IMR-90 (cell line): ENCODE data around the gene GIMAP8. TPM values are rescaled to one million over a fixed set of nuclear protein-coding genes. Genes with fewer than 3 reads are reported as not detected.

ENCODE experiments used
- ATAC-seq: fragments of 200-7000 bp; cut with Tn5 transposase; 2 replicates; pipeline ENCODE4 v1.9.1; 2020; ENCODE audit warnings: low read depth, mild to moderate bottlenecking, moderate library complexity
- BruUV-seq: library from RNA; stranded (reverse); fragments of 400-500 nt; replicated peaks from 2 replicates; lab custom pipeline; 2021; lab: Mats Ljungman, UMichigan
- CTCF ChIA-PET: fragments of 300-600 bp; formaldehyde crosslinking; extraction: SDS; loops from one replicate; lab custom pipeline; 2021; ENCODE audit warnings: antibody characterized with exemption; lab: Yijun Ruan, JAX
- POLR2A ChIA-PET: fragments of 300-600 bp; sonication (Branson Sonifier 250); formaldehyde crosslinking; loops from one replicate; lab custom pipeline; 2022; ENCODE audit warnings: antibody characterized with exemption; ENCODE audit not compliant: unreplicated experiment; lab: Charles Lee
- DNase-seq: peaks from one replicate; pipeline ENCODE4 v3.0.0; 2013
- H2AFZ ChIP-seq: replicated peaks from 2 replicates; pipeline ENCODE3; 2013; ENCODE audit warnings: low read length, mild to moderate bottlenecking; ENCODE audit not compliant: poor library complexity
- H2AK5ac ChIP-seq: 2 replicates; pipeline ENCODE4 v1.6.1; 2013; ENCODE audit warnings: low read depth, low read length, inconsistent platforms
- H2AK9ac ChIP-seq: replicated peaks from 2 replicates; pipeline ENCODE3; 2013; ENCODE audit warnings: mild to moderate bottlenecking, low read depth, low read length, moderate library complexity; ENCODE audit not compliant: poor library complexity
- H2BK120ac ChIP-seq: 2 replicates; pipeline ENCODE4 v1.6.1; 2013; ENCODE audit warnings: low read depth, low read length, inconsistent platforms
- H2BK15ac ChIP-seq: 3 replicates; pipeline ENCODE4 v1.6.1; 2013; ENCODE audit warnings: low read depth, low read length, inconsistent platforms
- H2BK20ac ChIP-seq: 2 replicates; pipeline ENCODE4 v1.6.1; 2013; ENCODE audit warnings: low read depth, mild to moderate bottlenecking, inconsistent platforms, low read length, moderate library complexity
- H2BK5ac ChIP-seq: 2 replicates; pipeline ENCODE4 v1.6.1; 2013; ENCODE audit warnings: mild to moderate bottlenecking, low read depth, low read length, inconsistent platforms; ENCODE audit not compliant: poor library complexity, severe bottlenecking
- H3K14ac ChIP-seq: replicated peaks from 2 replicates; pipeline ENCODE4 v1.6.1; 2013; ENCODE audit warnings: low read depth, low read length, inconsistent platforms
- H3K18ac ChIP-seq: 2 replicates; pipeline ENCODE4 v1.6.1; 2013; ENCODE audit warnings: low read depth, low read length, control low read depth
- H3K23ac ChIP-seq: 2 replicates; pipeline ENCODE4 v1.6.1; 2013; ENCODE audit warnings: low read depth, low read length, inconsistent platforms
- H3K27ac ChIP-seq: 2 replicates; pipeline ENCODE4 v1.5.1; 2013; ENCODE audit warnings: mild to moderate bottlenecking, control low read depth, low read length; ENCODE audit not compliant: insufficient read depth
- H3K27me3 ChIP-seq: 2 replicates; pipeline ENCODE4 v1.6.1; 2013; ENCODE audit warnings: low read length; ENCODE audit not compliant: control insufficient read depth, insufficient read depth
- H3K36me3 ChIP-seq: 2 replicates; pipeline ENCODE4 v1.6.1; 2013; ENCODE audit warnings: low read length, mixed read lengths; ENCODE audit not compliant: control insufficient read depth, insufficient read depth
- H3K4ac ChIP-seq: 2 replicates; pipeline ENCODE4 v1.6.1; 2013; ENCODE audit warnings: low read depth, low read length, inconsistent platforms
- H3K4me1 ChIP-seq: 2 replicates; pipeline ENCODE4 v1.6.1; 2013; ENCODE audit warnings: low read length, mixed read lengths; ENCODE audit not compliant: control insufficient read depth, insufficient read depth
- H3K4me2 ChIP-seq: 2 replicates; pipeline ENCODE4 v1.6.1; 2013; ENCODE audit warnings: low read depth, mild to moderate bottlenecking, control low read depth, low read length, moderate library complexity
- H3K4me3 ChIP-seq: 2 replicates; pipeline ENCODE4 v1.5.1; 2013; ENCODE audit warnings: low read depth, mild to moderate bottlenecking, control low read depth, low read length, moderate library complexity; ENCODE audit not compliant: insufficient read depth
- H3K56ac ChIP-seq: 2 replicates; pipeline ENCODE4 v1.6.1; 2013; ENCODE audit warnings: low read length, inconsistent platforms; ENCODE audit not compliant: insufficient read depth; ENCODE audit errors: extremely low read depth
- H3K79me1 ChIP-seq, 2 experiments: 2 replicates each; pipeline ENCODE4 v1.6.1; 2013; ENCODE audit warnings: low read length in 2 of 2, inconsistent platforms in 1 of 2, low read depth in 1 of 2
- H3K9ac ChIP-seq: 2 replicates; pipeline ENCODE4 v1.6.1; 2013; ENCODE audit warnings: low read depth, low read length, control low read depth
- H3K9me1 ChIP-seq: 2 replicates; pipeline ENCODE4 v1.6.1; 2013; ENCODE audit warnings: low read length, inconsistent platforms; ENCODE audit not compliant: insufficient read depth
- H3K9me3 ChIP-seq: 2 replicates; pipeline ENCODE4 v1.6.1; 2013; ENCODE audit warnings: low read length; ENCODE audit not compliant: control insufficient read depth, insufficient read depth
- H4K20me1 ChIP-seq: 2 replicates; pipeline ENCODE4 v1.6.1; 2013; ENCODE audit warnings: low read length, inconsistent platforms; ENCODE audit not compliant: insufficient read depth
- H4K5ac ChIP-seq: 2 replicates; pipeline ENCODE4 v1.6.1; 2013; ENCODE audit warnings: mild to moderate bottlenecking, low read depth, low read length, control low read depth
- H4K8ac ChIP-seq, 2 experiments: 2 replicates each; pipeline ENCODE4 v1.6.1; 2013; ENCODE audit warnings: low read depth in 2 of 2, low read length in 2 of 2, control low read depth in 1 of 2, inconsistent platforms in 1 of 2
- H4K91ac ChIP-seq: 2 replicates; pipeline ENCODE4 v1.6.1; 2013; ENCODE audit warnings: low read depth, low read length, inconsistent platforms; ENCODE audit not compliant: insufficient read depth
- BHLHE40 ChIP-seq: fragments of 150-350 bp; IDR thresholded peaks from 2 replicates; pipeline ENCODE4 v1.6.1; 2016; ENCODE audit warnings: mild to moderate bottlenecking, low read depth, low read length
- CHD1 ChIP-seq: IDR thresholded peaks from 2 replicates; pipeline ENCODE4 v1.6.1; 2012; ENCODE audit warnings: low read depth, low read length, improper control_type of control experiment
- CTCF ChIP-seq: conservative IDR thresholded peaks from 2 replicates; pipeline ENCODE4 v1.5.1; 2012; ENCODE audit warnings: mild to moderate bottlenecking, low read depth, low read length, improper control_type of control experiment
- FOS ChIP-seq: fragments of 150-350 bp; IDR thresholded peaks from 2 replicates; pipeline ENCODE4 v1.6.1; 2016; ENCODE audit warnings: low read depth, low read length
- MAZ ChIP-seq: IDR thresholded peaks from 2 replicates; pipeline ENCODE4 v1.6.1; 2012; ENCODE audit warnings: low read depth, mild to moderate bottlenecking, low read length, improper control_type of control experiment, moderate library complexity, borderline replicate concordance
- RAD21 ChIP-seq: IDR thresholded peaks from 2 replicates; pipeline ENCODE4 v1.6.1; 2012; ENCODE audit warnings: low read length, improper control_type of control experiment
- RFX5 ChIP-seq: IDR thresholded peaks from 2 replicates; pipeline ENCODE4 v1.8.0; 2012; ENCODE audit warnings: low read depth, mild to moderate bottlenecking, low read length, moderate library complexity
- SMC3 ChIP-seq: fragments of 150-350 bp; IDR thresholded peaks from 2 replicates; pipeline ENCODE4 v1.6.1; 2016; ENCODE audit warnings: low read depth, mild to moderate bottlenecking, antibody characterized with exemption, low read length, moderate library complexity
- WGBS, 2 experiments: methylation state at CpG; one replicate each; pipeline versions ENCODE4 v1.1.5 to v1.1.7; 2013; ENCODE audit warnings: missing lambda C conversion rate in 2 of 2; ENCODE audit not compliant: insufficient read length in 1 of 2; ENCODE audit errors: extremely low coverage in 2 of 2; 5-methylcytosine and 5-hydroxymethylcytosine counted together
- dilution Hi-C: fragments of 300-500 bp; cut with HindIII; formaldehyde crosslinking; loops from one replicate; pipeline ENCODE4 v1.14.3; 2018; ENCODE audit warnings: low sequenced_read_pairs; ENCODE audit not compliant: unreplicated experiment
- in situ Hi-C: fragments of 300-500 bp; cut with MboI; formaldehyde crosslinking; loops from 3 replicates; pipeline ENCODE4 v1.14.3; 2019; ENCODE audit warnings: low sequenced_read_pairs, inconsistent platforms, mixed read lengths
- intact Hi-C: fragments of 100-400 bp; cut with micrococcal nuclease; formaldehyde crosslinking; loops from 2 replicates; pipeline ENCODE4 v1.10.0; 2022
- polyA plus RNA-seq, 3 experiments: library from polyadenylated mRNA; depleted of rRNA; stranded (reverse); fragments of >200 nt; gene quantifications; 2 replicates each; pipeline ENCODE4 v1.2.3, GENCODE V29; 2012; ENCODE audit warnings: low replicate concordance in 1 of 3
- total RNA-seq: library from RNA; depleted of rRNA; stranded (reverse); fragments of >200 nt; gene quantifications from 2 replicates; pipeline ENCODE4 v1.2.3, GENCODE V29; 2012

Gene GIMAP8
- total and polyA plus RNA-seq, 2 of the 4 experiments (the other 2 are of a cell fraction): not detected

GRCh38 chr7:150447966-150448788 lies 2.3 kb upstream of the GIMAP8 start:
- no peak overlapping the region for H3K4me2 ChIP-seq
- H4K8ac ChIP-seq: no peak overlapping the region
- 56% methylated on average over 10 of the region's 32 CpGs; no CpG with 5 or more reads in 1 of the 2 experiments for WGBS, 2 experiments
- DNase-seq (no peak), ATAC-seq (peak; percentile 9; the same call in 1 of the 2 replicates)
- H2BK20ac ChIP-seq: no peak overlapping the region
- H3K36me3 ChIP-seq: no peaks in the 10 kb centered on the region
- ChIA-PET POLR2A (no interaction called here), CTCF (interaction anchor here (0.7 to 1.3 kb wide), 5 partner anchors 9 to 430 kb away, joined by 3 to 5 read pairs (median 4); no protein-coding TSS in a partner anchor)
- no peaks in the 10 kb centered on the region for H4K20me1 ChIP-seq
- no peak overlapping the region for H3K18ac ChIP-seq
- in situ Hi-C loops: no loop called here
- no peak overlapping the region for H4K5ac ChIP-seq
- H2BK120ac ChIP-seq: no peak overlapping the region
- no peak overlapping the region for H3K4ac ChIP-seq
- no peak overlapping the region for H4K91ac ChIP-seq
- H2AK9ac ChIP-seq: no peak overlapping the region
- no peak overlapping the region for H3K23ac ChIP-seq
- H2AK5ac ChIP-seq: no peak overlapping the region
- no peak overlapping the region for H2BK15ac ChIP-seq
- no peaks in the 10 kb centered on the region for H3K79me1 ChIP-seq
- no peak for TF ChIP-seq CTCF
- TF ChIP-seq BHLHE40: no peak
- TF ChIP-seq MAZ: no peak
- TF ChIP-seq FOS: no peak
- TF ChIP-seq SMC3: no peak
- TF ChIP-seq RFX5: no peak
- no peak for TF ChIP-seq CHD1
- TF ChIP-seq RAD21: no peak
- no TSS peak for BruUV-seq
- no peak overlapping the region for H3K4me3 ChIP-seq
- H3K9me1 ChIP-seq: no peaks in the 10 kb centered on the region
- H3K4me1 ChIP-seq: no peaks in the 10 kb centered on the region
- no peak overlapping the region for H3K9ac ChIP-seq
- dilution Hi-C loops: no loop called here
- no peak overlapping the region for H3K56ac ChIP-seq
- H3K9me3 ChIP-seq: no peaks in the 10 kb centered on the region; the same call in 1 of the 2 replicates
- intact Hi-C loops: loop anchor here (1.0 kb wide), 2 partner anchors 429 to 540 kb away; no protein-coding TSS in a partner anchor
- H3K27me3 ChIP-seq: peaks cover 22% of the 10 kb centered on the region; the same call in 1 of the 2 replicates
- no peak overlapping the region for H2AFZ ChIP-seq
- H2BK5ac ChIP-seq: no peak overlapping the region
- no peak overlapping the region for H3K27ac ChIP-seq
- H3K14ac ChIP-seq: no peak overlapping the region
